Measurements from ENCODE around the gene SLC45A3. TPM values are rescaled to one million over a fixed set of nuclear protein-coding genes. Genes with fewer than 3 reads are reported as not detected.

Gene SLC45A3
- total and polyA plus RNA-seq, 4 donors = 5.3 to 9.9 (median 5.7) TPM

DNA sequence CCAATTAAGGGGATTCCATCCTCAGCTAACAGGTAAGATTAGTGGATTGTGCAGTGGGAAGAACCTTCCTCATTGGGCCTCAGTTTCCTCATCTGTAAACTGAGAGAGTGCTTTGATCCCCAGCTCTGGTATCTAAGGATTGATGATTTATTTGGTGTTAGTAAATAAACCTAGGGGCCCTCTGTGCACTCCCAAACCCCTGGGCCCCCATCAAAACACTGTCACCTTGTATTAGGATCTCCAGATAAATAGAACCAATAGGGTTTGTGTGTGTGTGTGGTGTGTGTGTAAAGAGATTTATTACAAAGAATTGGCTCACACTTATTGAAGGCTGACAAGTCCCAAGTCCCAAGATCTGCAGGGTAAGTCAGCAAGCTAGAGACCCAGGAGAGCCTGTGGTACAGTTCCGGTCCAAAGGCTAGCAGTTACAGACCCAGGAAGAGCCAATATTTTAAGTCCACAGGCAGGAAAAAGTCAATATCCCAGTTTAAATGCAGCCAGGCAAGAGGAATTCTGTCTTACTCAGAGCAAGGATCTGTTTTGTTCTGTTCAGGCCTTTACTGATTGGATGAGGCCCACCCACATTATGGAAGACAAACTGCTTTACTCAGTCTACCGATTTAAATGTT is 37.5 kb downstream of the SLC45A3 start:
- DNase-seq (ENCODE audit: low spot score) = no peak
- peaks cover 7 to 46% (median 32%) of the 10 kb centered on the region in 4 donors for H3K4me1 ChIP-seq (ENCODE audit: control insufficient read depth in 4 of 4, insufficient read depth in 4 of 4, low read length in 3 of 4)
- no peak overlapping the region for H3K9ac ChIP-seq (ENCODE audit: low read depth in 1 of 2, low read length in 2 of 2)
- no peaks in the 10 kb centered on the region for H3K9me3 ChIP-seq (ENCODE audit: control insufficient read depth in 4 of 4, low read length in 3 of 4)
- H3K27me3 ChIP-seq (ENCODE audit: control insufficient read depth in 4 of 4, insufficient read depth in 4 of 4, low read length in 3 of 4) = no peaks in the 10 kb centered on the region
- H3K4me3 ChIP-seq (ENCODE audit: low read depth in 1 of 3, low read length in 3 of 3) = no peak overlapping the region
- no peaks in the 10 kb centered on the region for H3K36me3 ChIP-seq (ENCODE audit: control insufficient read depth in 4 of 4, insufficient read depth in 3 of 4, low read depth in 1 of 4, low read length in 3 of 4)
- TF ChIP-seq, protein P1, sequence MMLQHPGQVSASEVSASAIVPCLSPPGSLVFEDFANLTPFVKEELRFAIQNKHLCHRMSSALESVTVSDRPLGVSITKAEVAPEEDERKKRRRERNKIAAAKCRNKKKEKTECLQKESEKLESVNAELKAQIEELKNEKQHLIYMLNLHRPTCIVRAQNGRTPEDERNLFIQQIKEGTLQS (IDR thresholded peaks at IDR 0.05) = no peak
- TF ChIP-seq SP1 (IDR thresholded peaks at IDR 0.05) (peak; percentile 57), CTCF (IDR thresholded peaks at IDR 0.05; ENCODE audit: low read depth, low read length, missing input control) (no peak), HNF4A (conservative IDR thresholded peaks at IDR 0.05) (peak; percentile 66 to 80), GABPA (IDR thresholded peaks at IDR 0.05 in 1 of 2, conservative IDR thresholded peaks at IDR 0.05 in 1 of 2) (peak in 1 of 2 donors; percentile 51), RAD21 (IDR thresholded peaks at IDR 0.05) (peak in 1 of 2 donors; percentile 19), FOXA2 (IDR thresholded peaks at IDR 0.05) (peak; percentile 35), HNF4G (IDR thresholded peaks at IDR 0.05) (no peak), RXRA (IDR thresholded peaks at IDR 0.05) (peak in 1 of 2 donors; percentile 32), JUND (IDR thresholded peaks at IDR 0.05) (no peak), TAF1 (conservative IDR thresholded peaks at IDR 0.05) (no peak)
- H3K27ac ChIP-seq (ENCODE audit: low read depth in 1 of 2, low read length in 2 of 2) = no peak overlapping the region
- WGBS = 46% methylated on average over 2 of the region's 2 CpGs

- no peaks in the 10 kb centered on the region for H3K27me3 ChIP-seq (ENCODE audit: control insufficient read depth in 4 of 4, insufficient read depth in 4 of 4, low read length in 3 of 4)
- DNase-seq (ENCODE audit: low spot score) = no peak
These were observed 40.7 kb downstream of the SLC45A3 start for GRCh38 chr1:205639567-205639966.

More at GRCh38 chr1:205639567-205639966, 40.7 kb downstream of the SLC45A3 start:
- Histone ChIP-seq H3K36me3 (ENCODE audit: control insufficient read depth in 4 of 4, insufficient read depth in 3 of 4, low read depth in 1 of 4, low read length in 3 of 4) (no peaks in the 10 kb centered on the region), H3K4me1 (ENCODE audit: control insufficient read depth in 4 of 4, insufficient read depth in 4 of 4, low read length in 3 of 4) (peaks cover 7 to 43% (median 35%) of the 10 kb centered on the region in 4 donors), H3K9ac (ENCODE audit: low read depth in 1 of 2, low read length in 2 of 2) (no peak overlapping the region), H3K9me3 (ENCODE audit: control insufficient read depth in 4 of 4, low read length in 3 of 4) (no peaks in the 10 kb centered on the region), H3K27ac (ENCODE audit: low read depth in 1 of 2, low read length in 2 of 2) (peak overlapping the region; percentile 21 to 83), H3K4me3 (ENCODE audit: low read depth in 1 of 3, low read length in 3 of 3) (no peak overlapping the region)
- 55% methylated on average over 1 of the region's 1 CpG for WGBS
- peak; percentile 47 to 50 for TF ChIP-seq RAD21 (IDR thresholded peaks at IDR 0.05)
- peak; percentile 70 for TF ChIP-seq HNF4G (IDR thresholded peaks at IDR 0.05)
- peak; percentile 94 for TF ChIP-seq RXRA (IDR thresholded peaks at IDR 0.05)
- TF ChIP-seq FOXA2 (IDR thresholded peaks at IDR 0.05) = peak; percentile 76
- TF ChIP-seq, protein P2, sequence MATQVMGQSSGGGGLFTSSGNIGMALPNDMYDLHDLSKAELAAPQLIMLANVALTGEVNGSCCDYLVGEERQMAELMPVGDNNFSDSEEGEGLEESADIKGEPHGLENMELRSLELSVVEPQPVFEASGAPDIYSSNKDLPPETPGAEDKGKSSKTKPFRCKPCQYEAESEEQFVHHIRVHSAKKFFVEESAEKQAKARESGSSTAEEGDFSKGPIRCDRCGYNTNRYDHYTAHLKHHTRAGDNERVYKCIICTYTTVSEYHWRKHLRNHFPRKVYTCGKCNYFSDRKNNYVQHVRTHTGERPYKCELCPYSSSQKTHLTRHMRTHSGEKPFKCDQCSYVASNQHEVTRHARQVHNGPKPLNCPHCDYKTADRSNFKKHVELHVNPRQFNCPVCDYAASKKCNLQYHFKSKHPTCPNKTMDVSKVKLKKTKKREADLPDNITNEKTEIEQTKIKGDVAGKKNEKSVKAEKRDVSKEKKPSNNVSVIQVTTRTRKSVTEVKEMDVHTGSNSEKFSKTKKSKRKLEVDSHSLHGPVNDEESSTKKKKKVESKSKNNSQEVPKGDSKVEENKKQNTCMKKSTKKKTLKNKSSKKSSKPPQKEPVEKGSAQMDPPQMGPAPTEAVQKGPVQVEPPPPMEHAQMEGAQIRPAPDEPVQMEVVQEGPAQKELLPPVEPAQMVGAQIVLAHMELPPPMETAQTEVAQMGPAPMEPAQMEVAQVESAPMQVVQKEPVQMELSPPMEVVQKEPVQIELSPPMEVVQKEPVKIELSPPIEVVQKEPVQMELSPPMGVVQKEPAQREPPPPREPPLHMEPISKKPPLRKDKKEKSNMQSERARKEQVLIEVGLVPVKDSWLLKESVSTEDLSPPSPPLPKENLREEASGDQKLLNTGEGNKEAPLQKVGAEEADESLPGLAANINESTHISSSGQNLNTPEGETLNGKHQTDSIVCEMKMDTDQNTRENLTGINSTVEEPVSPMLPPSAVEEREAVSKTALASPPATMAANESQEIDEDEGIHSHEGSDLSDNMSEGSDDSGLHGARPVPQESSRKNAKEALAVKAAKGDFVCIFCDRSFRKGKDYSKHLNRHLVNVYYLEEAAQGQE (IDR thresholded peaks at IDR 0.05) = peak; percentile 75
- peak; percentile 63 for TF ChIP-seq YY1 (IDR thresholded peaks at IDR 0.05)
- TF ChIP-seq JUND (IDR thresholded peaks at IDR 0.05) = peak; percentile 88 to 91
- peak; percentile 89 for TF ChIP-seq NR2F2 (IDR thresholded peaks at IDR 0.05)
- peak; percentile 91 for TF ChIP-seq HNF4A (conservative IDR thresholded peaks at IDR 0.05)
- TF ChIP-seq, protein P1 (IDR thresholded peaks at IDR 0.05) = peak; percentile 96
- TF ChIP-seq ZBTB33 (IDR thresholded peaks at IDR 0.05) = peak; percentile 86
- TF ChIP-seq GABPA (IDR thresholded peaks at IDR 0.05 in 1 of 2, conservative IDR thresholded peaks at IDR 0.05 in 1 of 2) = peak; percentile 33 to 73
- TF ChIP-seq EGR1 (IDR thresholded peaks at IDR 0.05; ENCODE audit: low read depth in 2 of 2) = peak; percentile 85 to 95
- TF ChIP-seq, protein P3, sequence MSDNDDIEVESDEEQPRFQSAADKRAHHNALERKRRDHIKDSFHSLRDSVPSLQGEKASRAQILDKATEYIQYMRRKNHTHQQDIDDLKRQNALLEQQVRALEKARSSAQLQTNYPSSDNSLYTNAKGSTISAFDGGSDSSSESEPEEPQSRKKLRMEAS (IDR thresholded peaks at IDR 0.05) = peak; percentile 89
- TF ChIP-seq SP1 (IDR thresholded peaks at IDR 0.05) = peak; percentile 95
- peak; percentile 73 for TF ChIP-seq FOXA1 (IDR thresholded peaks at IDR 0.05)
- TF ChIP-seq CTCF (IDR thresholded peaks at IDR 0.05; ENCODE audit: low read depth, low read length, missing input control) = no peak
- no peak for TF ChIP-seq TAF1 (conservative IDR thresholded peaks at IDR 0.05)

Data from liver (tissue), 9 donors.